ENCODE measurements around the gene GLOD5.

Gene GLOD5

DNA sequence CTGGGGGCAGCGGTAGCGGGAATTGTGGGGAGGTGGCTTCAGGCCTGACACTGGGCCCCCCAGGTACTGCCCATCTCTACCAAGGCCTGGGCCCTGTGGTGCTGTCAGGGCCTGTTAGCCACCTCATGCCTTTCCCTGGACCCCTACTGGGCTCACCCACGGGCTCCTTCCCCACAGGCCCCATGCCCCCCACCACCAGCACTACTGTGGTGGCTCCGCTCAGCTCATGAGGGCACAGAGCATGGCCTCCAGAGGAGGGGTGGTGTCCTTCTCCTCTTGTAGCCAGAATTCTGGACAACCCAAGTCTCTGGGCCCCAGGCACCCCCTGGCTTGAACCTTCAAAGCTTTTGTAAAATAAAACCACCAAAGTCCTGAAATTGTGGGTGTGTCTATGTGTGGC is 32.4 kb downstream of the GLOD5 start:
- Histone ChIP-seq H3K4me3 (ENCODE audit: control insufficient read depth in 1 of 7, extremely low read depth in 1 of 7, insufficient read depth in 4 of 7, low read depth in 2 of 7, low read length in 6 of 7) (no peak overlapping the region), H3K9me3 (ENCODE audit: control extremely low read depth in 1 of 5, control insufficient read depth in 4 of 5, insufficient read depth in 2 of 5, low read depth in 1 of 5, low read length in 4 of 5) (no peaks in the 10 kb centered on the region), H3K27me3 (replicated peaks in 2 of 5; ENCODE audit: control insufficient read depth in 4 of 5, insufficient read depth in 5 of 5, low read length in 4 of 5) (peaks cover 0 to 2% (median 0%) of the 10 kb centered on the region in 5 experiments), H3K27ac (ENCODE audit: insufficient read depth in 1 of 2, low read depth in 1 of 2, low read length in 2 of 2, poor library complexity in 1 of 2, severe bottlenecking in 2 of 2) (no peak overlapping the region), H3K36me3 (ENCODE audit: control insufficient read depth in 4 of 4, insufficient read depth in 4 of 4, low read length in 3 of 4) (no peaks in the 10 kb centered on the region), H3K4me1 (ENCODE audit: control extremely low read depth in 1 of 4, control insufficient read depth in 4 of 4, insufficient read depth in 4 of 4, low read length in 3 of 4) (peaks cover 0 to 10% (median 6%) of the 10 kb centered on the region in 4 experiments)
- DNase-seq, result no peak
- CTCF ChIA-PET, result no interaction called here
- POLR2A ChIA-PET, result no interaction called here
- 79% methylated on average over 2 of the region's 4 CpGs for WGBS (ENCODE audit: insufficient coverage)

DNA sequence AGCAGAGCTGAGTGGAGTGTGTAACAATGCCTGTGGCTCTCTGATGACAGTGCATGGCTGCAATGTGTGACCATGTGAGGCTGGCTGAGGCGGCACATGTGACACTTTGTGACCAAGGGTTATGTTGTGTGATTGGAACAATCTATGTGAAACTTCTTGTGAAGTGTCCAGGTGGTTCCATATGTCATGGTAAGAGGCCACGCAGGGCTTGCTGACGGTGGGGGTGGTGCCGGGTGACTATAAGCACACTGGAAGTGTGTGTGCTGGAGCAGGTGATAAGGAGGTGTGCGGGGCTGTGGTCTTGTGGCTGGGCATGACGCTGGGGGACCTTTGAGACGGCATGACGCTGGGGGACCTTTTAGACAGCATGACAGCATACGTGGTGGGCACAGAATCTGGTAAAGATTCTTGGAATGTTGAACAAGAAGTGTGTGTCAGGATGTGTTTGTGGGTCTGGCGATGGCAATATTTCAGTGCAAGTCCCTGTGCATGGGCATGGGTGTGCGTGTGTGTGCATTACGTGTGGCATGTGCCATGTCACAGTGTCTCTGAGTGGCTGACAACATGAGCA is 32.9 kb downstream of the GLOD5 start:
- CTCF ChIA-PET, result no interaction called here
- DNase-seq, result peak in 2 of 3 donors; percentile 50 to 72
- POLR2A ChIA-PET, result no interaction called here

DNA sequence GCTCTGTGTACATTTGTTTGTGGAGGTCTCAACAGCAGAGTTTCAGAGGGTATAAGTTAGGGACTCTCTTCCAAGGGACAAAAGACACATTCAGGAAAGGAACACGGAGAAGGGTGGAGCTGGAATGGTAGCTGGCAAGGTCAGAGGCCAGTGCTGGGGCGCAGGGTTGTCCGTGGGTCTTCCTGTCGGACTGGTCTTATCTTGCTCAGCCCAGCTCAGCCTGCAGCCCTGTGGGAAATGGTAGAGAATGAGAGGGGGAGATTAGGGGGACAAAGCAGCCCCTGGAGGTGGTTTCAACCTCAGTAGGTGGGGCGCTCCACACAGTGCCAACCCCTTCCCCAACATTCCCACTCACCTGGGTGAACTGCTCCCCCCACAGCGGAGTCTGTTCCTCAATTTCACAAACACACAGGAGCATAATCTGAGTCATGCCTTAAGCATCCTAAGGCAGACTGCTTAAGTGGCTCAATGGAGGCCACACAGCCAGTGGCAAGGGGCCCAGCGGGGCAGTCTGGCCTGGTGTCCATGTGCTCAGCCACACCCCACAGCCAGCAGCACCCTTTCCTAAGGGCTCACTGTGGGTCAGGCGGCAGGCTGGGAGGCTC is 33.5 kb downstream of the GLOD5 start:
- Histone ChIP-seq H3K27me3 (replicated peaks in 2 of 5; ENCODE audit: control insufficient read depth in 4 of 5, insufficient read depth in 5 of 5, low read length in 4 of 5) (peaks cover 0 to 2% (median 0%) of the 10 kb centered on the region in 5 experiments), H3K9me3 (ENCODE audit: control extremely low read depth in 1 of 5, control insufficient read depth in 4 of 5, insufficient read depth in 2 of 5, low read depth in 1 of 5, low read length in 4 of 5) (no peaks in the 10 kb centered on the region), H3K4me1 (ENCODE audit: control extremely low read depth in 1 of 4, control insufficient read depth in 4 of 4, insufficient read depth in 4 of 4, low read length in 3 of 4) (peaks cover 0 to 5% (median 3%) of the 10 kb centered on the region in 4 experiments), H3K27ac (ENCODE audit: insufficient read depth in 1 of 2, low read depth in 1 of 2, low read length in 2 of 2, poor library complexity in 1 of 2, severe bottlenecking in 2 of 2) (no peak overlapping the region), H3K36me3 (ENCODE audit: control insufficient read depth in 4 of 4, insufficient read depth in 4 of 4, low read length in 3 of 4) (no peaks in the 10 kb centered on the region), H3K4me3 (ENCODE audit: control insufficient read depth in 1 of 7, extremely low read depth in 1 of 7, insufficient read depth in 4 of 7, low read depth in 2 of 7, low read length in 6 of 7) (no peak overlapping the region)
- WGBS (ENCODE audit: insufficient coverage), result 67% methylated on average over 4 of the region's 8 CpGs
- CTCF ChIA-PET, result no interaction called here
- POLR2A ChIA-PET, result no interaction called here
- no peak for DNase-seq

More for the DNA sequence above, 32.9 kb downstream of the GLOD5 start:
- H3K36me3 ChIP-seq (ENCODE audit: control insufficient read depth in 4 of 4, insufficient read depth in 4 of 4, low read length in 3 of 4), result no peaks in the 10 kb centered on the region
- H3K4me3 ChIP-seq (ENCODE audit: control insufficient read depth in 1 of 7, extremely low read depth in 1 of 7, insufficient read depth in 4 of 7, low read depth in 2 of 7, low read length in 6 of 7), result no peak overlapping the region
- no peak overlapping the region for H3K27ac ChIP-seq (ENCODE audit: insufficient read depth in 1 of 2, low read depth in 1 of 2, low read length in 2 of 2, poor library complexity in 1 of 2, severe bottlenecking in 2 of 2)
- H3K4me1 ChIP-seq (ENCODE audit: control extremely low read depth in 1 of 4, control insufficient read depth in 4 of 4, insufficient read depth in 4 of 4, low read length in 3 of 4), result peaks cover 0 to 8% (median 5%) of the 10 kb centered on the region in 4 experiments
- WGBS (ENCODE audit: insufficient coverage), result 91% methylated on average over 12 of the region's 12 CpGs
- H3K9me3 ChIP-seq (ENCODE audit: control extremely low read depth in 1 of 5, control insufficient read depth in 4 of 5, insufficient read depth in 2 of 5, low read depth in 1 of 5, low read length in 4 of 5), result no peaks in the 10 kb centered on the region
- peaks cover 0 to 2% (median 0%) of the 10 kb centered on the region in 5 experiments for H3K27me3 ChIP-seq (replicated peaks in 2 of 5; ENCODE audit: control insufficient read depth in 4 of 5, insufficient read depth in 5 of 5, low read length in 4 of 5)

DNA sequence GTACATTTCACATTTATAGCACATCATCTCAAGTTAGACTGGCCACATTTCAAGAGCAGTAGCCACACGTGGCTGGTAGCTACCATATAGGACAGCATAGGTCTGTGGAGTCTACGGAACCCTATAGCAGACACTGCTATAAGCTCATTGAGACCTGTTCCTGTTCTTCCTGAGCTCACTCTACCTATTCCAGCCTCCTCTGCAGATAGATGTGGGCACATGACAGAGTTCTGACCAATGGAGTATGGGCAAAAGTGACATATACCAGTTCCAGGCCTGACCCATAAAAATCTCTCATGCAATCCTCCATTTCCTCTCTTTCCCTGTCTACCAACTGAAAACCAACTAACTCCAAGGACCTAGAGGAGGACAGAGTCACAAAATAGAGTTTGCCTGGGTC is 36.8 kb downstream of the GLOD5 start:
- Histone ChIP-seq H3K27ac (ENCODE audit: insufficient read depth in 1 of 2, low read depth in 1 of 2, low read length in 2 of 2, poor library complexity in 1 of 2, severe bottlenecking in 2 of 2) (no peak overlapping the region), H3K4me1 (ENCODE audit: control extremely low read depth in 1 of 4, control insufficient read depth in 4 of 4, insufficient read depth in 4 of 4, low read length in 3 of 4) (peaks cover 2 to 19% (median 17%) of the 10 kb centered on the region in 4 experiments), H3K27me3 (replicated peaks in 2 of 5; ENCODE audit: control insufficient read depth in 4 of 5, insufficient read depth in 5 of 5, low read length in 4 of 5) (peaks cover 0 to 2% (median 0%) of the 10 kb centered on the region in 5 experiments), H3K4me3 (ENCODE audit: control insufficient read depth in 1 of 7, extremely low read depth in 1 of 7, insufficient read depth in 4 of 7, low read depth in 2 of 7, low read length in 6 of 7) (no peak overlapping the region), H3K36me3 (ENCODE audit: control insufficient read depth in 4 of 4, insufficient read depth in 4 of 4, low read length in 3 of 4) (no peaks in the 10 kb centered on the region), H3K9me3 (ENCODE audit: control extremely low read depth in 1 of 5, control insufficient read depth in 4 of 5, insufficient read depth in 2 of 5, low read depth in 1 of 5, low read length in 4 of 5) (peaks cover 0 to 5% (median 0%) of the 10 kb centered on the region in 5 experiments)
- CTCF ChIA-PET, result no interaction called here
- no peak for DNase-seq
- POLR2A ChIA-PET, result no interaction called here
- WGBS (ENCODE audit: insufficient coverage), result 77% methylated on average over 2 of the region's 2 CpGs

DNA sequence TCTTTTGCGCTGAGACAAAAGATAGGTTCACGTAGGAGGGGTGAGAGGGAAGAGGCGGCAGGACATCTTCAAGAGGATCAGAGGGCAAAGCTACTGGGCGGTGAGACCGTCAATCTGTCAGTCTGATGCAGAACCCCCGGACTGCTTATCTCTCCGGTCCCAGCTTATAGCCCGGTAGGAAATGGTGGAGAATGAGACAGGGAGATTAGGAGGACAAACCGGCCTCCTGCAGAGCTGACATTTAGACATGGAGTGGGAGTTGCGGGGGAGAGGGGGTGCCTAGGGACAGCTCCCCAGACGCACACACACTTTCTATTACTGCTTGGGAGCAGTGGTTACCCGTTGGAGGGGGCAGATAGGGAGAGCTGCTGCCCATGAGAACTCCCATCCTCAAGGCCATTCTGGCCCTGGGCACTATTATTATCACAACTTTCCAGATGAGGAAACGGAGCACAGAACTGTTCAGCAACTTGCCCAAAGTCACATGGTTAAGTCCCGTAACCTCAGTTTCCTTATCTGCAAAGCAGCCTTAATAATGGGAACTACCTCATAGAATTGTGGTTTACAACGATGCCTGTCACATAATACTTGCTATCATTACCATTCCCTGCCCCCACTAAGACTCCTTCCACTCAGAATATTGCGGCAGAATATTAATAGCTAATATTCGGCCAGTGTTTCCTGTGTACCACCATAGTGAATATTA is 39.2 kb downstream of the GLOD5 start:
- peak; percentile 67 to 88 (median 77) for DNase-seq
- Histone ChIP-seq H3K36me3 (ENCODE audit: control insufficient read depth in 4 of 4, insufficient read depth in 4 of 4, low read length in 3 of 4) (peaks cover 0 to 11% (median 7%) of the 10 kb centered on the region in 4 experiments), H3K27me3 (replicated peaks in 2 of 5; ENCODE audit: control insufficient read depth in 4 of 5, insufficient read depth in 5 of 5, low read length in 4 of 5) (peaks cover 0 to 3% (median 0%) of the 10 kb centered on the region in 5 experiments), H3K9me3 (ENCODE audit: control extremely low read depth in 1 of 5, control insufficient read depth in 4 of 5, insufficient read depth in 2 of 5, low read depth in 1 of 5, low read length in 4 of 5) (peaks cover 0 to 5% (median 0%) of the 10 kb centered on the region in 5 experiments), H3K27ac (ENCODE audit: insufficient read depth in 1 of 2, low read depth in 1 of 2, low read length in 2 of 2, poor library complexity in 1 of 2, severe bottlenecking in 2 of 2) (peak overlapping the region; percentile 72 to 91), H3K4me3 (ENCODE audit: control insufficient read depth in 1 of 7, extremely low read depth in 1 of 7, insufficient read depth in 4 of 7, low read depth in 2 of 7, low read length in 6 of 7) (peak overlapping the region; percentile 53 to 87 (median 75)), H3K4me1 (ENCODE audit: control extremely low read depth in 1 of 4, control insufficient read depth in 4 of 4, insufficient read depth in 4 of 4, low read length in 3 of 4) (peaks cover 2 to 19% (median 17%) of the 10 kb centered on the region in 4 experiments)
- 42% methylated on average over 13 of the region's 17 CpGs for WGBS (ENCODE audit: insufficient coverage)
- CTCF ChIA-PET, result interaction anchor here (0.9 to 1.1 kb wide), 3 partner anchors 40 to 116 kb away, joined by 3 to 4 read pairs (median 3); no protein-coding TSS in a partner anchor
- POLR2A ChIA-PET, result interaction anchor here (0.9 to 1.5 kb wide), 3 partner anchors 13 to 97 kb away, joined by 3 to 4 read pairs (median 4); partner anchors contain the start of genes PQBP1 and TIMM17B

DNA sequence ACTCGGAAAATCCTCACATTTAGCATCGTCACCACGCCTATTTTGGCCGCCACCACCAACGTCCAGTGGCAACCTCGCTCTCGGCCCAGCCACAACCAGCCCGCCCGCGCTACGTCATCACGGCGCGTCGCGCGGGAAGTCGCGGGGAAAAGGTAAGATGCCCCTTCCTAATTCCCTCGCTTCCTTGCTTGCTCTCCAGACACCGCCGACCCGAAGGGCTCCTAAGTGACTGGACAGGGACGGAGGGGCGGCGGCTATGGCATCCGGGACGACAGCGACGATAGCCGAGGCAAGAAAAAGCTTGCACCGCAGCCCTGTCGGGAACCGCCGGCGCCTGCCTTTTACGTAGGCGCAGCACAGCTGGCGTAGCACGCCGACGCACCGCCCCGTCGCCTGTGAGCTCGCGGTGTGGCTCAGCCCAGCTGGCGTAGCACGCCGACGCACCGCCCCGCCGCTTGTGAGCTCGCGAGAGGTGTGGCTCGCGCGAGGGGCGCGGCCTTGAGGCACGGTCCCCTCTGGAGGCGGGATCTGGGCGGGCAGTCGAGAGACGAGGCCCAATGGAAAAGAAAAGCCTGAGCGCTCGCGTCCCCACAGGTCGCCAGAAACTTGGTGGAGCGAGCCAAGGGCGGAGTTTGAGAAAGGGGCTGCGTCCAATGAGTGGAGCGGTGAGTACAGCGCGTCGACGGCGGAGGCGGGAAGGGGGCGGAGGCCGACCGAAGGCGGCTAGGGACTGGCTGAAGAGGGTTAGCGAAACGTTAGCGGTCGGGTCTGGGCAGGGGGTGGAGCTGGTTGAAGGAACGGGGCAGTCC is 39.9 kb downstream of the GLOD5 start, which contains the start of gene HDAC6:
Gene HDAC6 (plus strand): TSS at position 788 of the 809 bp plus-strand sequence. CDS start 626 bp downstream, outside the sequence.
- peaks cover 2 to 19% (median 17%) of the 10 kb centered on the region in 4 experiments for H3K4me1 ChIP-seq (ENCODE audit: control extremely low read depth in 1 of 4, control insufficient read depth in 4 of 4, insufficient read depth in 4 of 4, low read length in 3 of 4)
- peaks cover 0 to 15% (median 10%) of the 10 kb centered on the region in 4 experiments for H3K36me3 ChIP-seq (ENCODE audit: control insufficient read depth in 4 of 4, insufficient read depth in 4 of 4, low read length in 3 of 4)
- DNase-seq, result peak; percentile 98 to 99 (median 99)
- H3K9me3 ChIP-seq (ENCODE audit: control extremely low read depth in 1 of 5, control insufficient read depth in 4 of 5, insufficient read depth in 2 of 5, low read depth in 1 of 5, low read length in 4 of 5), result peaks cover 0 to 5% (median 0%) of the 10 kb centered on the region in 5 experiments
- WGBS (ENCODE audit: insufficient coverage), result 42% methylated on average over 82 of the region's 89 CpGs
- peaks cover 0 to 8% (median 0%) of the 10 kb centered on the region in 5 experiments for H3K27me3 ChIP-seq (replicated peaks in 2 of 5; ENCODE audit: control insufficient read depth in 4 of 5, insufficient read depth in 5 of 5, low read length in 4 of 5)
- H3K27ac ChIP-seq (ENCODE audit: insufficient read depth in 1 of 2, low read depth in 1 of 2, low read length in 2 of 2, poor library complexity in 1 of 2, severe bottlenecking in 2 of 2), result peak within 1 kb of the TSS; percentile 90 to 95
- CTCF ChIA-PET, result no interaction called here
- peak within 1 kb of the TSS; percentile 53 to 87 (median 75) for H3K4me3 ChIP-seq (ENCODE audit: control insufficient read depth in 1 of 7, extremely low read depth in 1 of 7, insufficient read depth in 4 of 7, low read depth in 2 of 7, low read length in 6 of 7)
- POLR2A ChIA-PET, result interaction anchor here (1.1 to 1.5 kb wide), 3 partner anchors 64 to 125 kb away, joined by 3 to 4 read pairs (median 4); partner anchors contain the start of genes PQBP1 and TIMM17B
